HG02763 (cell line): ENCODE measurements around the gene OPALIN.

Source experiments
- ATAC-seq: cut with Tn5 transposase; IDR thresholded peaks from one replicate; pipeline ENCODE4 v1.9.1; 2021; ENCODE audit warnings: mild to moderate bottlenecking, moderate library complexity; ENCODE audit not compliant: unreplicated experiment

The OPALIN gene

DNA sequence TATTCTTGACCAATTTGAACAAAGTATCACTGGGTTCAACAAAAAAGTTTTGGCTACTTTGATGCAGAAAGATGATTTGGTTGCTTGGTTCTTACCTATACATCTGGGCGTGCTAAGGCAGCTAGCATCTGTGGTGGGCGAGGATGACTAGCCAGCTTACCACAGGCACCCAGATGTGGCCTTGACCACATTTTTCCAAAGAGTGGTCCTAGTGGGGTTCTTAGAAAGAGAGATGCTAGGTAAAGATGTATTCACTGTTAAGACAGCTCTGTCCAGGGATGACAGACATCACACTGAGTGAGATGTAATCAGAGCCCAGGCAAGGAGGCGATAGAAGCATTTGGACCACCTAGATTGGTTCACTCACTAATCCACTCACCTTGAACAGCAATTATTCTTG lies 53.8 kb downstream of the OPALIN start:
- ATAC-seq: no peak

DNA sequence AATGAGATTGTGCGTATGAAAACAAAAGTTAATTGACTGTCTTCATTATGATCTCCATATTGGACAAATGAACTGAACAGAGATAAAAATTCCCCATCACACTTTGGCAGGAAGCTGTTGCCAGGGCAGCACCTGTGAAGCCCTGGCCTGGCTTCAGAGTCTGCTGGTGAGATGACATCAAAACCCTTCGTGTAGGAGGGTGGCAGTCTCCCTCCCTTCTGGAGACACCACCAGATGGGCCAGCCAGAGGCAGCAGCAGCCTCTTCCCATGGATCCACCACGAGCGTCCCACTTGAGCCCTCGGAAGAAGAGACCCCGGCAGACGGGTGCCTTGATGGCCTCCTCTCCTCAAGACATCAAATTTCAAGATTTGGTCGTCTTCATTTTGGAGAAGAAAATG lies 54.6 kb downstream of the OPALIN start, which contains the start of gene DNTT:
TSS of gene DNTT (plus strand) at position 205 of the 400 bp plus-strand sequence. CDS start at position 269, 64 bp downstream.
- no peak for ATAC-seq

DNA sequence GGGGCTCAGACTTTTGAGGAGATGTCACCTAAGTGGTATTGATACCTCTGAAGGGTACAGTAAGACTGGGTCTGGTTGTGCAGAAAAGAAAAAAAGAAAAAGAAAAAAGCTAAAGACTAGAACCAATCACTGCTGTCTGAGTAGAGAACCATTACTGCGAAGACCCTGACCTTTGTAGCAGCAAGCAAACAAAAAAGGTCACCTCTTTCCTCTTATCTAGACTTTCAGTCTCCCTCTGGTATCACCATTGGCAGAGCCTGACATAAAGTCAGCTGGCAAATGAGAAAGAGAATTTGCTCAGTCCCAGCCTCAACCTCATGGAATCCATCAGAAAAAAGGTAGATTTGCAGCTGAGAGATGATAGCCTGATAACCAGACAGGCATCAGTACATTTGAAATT lies 57.2 kb downstream of the OPALIN start:
- ATAC-seq: no peak

DNA sequence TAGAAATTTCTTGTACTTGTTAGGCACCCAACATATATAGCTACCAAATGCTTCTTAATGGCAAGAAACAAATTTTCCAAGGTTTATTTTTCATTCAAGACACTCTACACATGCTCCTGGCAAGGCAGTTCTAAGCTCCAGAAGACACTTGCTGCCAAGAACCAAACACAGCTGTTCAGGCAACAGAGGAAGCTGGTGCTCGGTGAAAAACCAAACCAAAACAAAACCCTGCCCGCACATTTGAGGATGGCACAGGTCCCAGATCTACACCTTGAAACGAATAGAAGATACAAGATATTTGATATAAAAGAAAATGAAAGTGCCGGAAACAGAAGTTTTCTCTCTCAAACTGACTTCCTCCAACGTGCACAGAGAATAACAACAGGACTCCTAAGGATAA lies 59.4 kb downstream of the OPALIN start:
- ATAC-seq: no peak

DNA sequence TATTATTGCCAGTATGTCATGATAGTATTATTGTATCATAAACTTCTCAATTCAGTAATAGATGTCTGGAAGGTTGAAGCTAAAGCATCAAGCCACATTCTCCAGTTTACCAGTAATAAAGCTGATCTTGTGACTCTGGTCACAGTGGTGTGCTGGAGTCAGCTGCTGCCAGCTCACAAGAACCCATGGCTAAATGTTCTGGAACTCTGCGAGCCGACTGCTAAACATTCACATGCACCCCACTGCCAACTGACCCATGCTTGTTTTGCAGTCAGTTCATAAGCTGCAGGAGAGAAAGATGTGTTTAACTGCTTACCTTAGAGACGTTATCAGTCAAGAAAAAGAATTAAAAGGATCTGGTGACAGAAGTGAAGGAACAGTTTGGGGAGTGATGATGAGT lies 60.4 kb downstream of the OPALIN start:
- ATAC-seq: no peak

DNA sequence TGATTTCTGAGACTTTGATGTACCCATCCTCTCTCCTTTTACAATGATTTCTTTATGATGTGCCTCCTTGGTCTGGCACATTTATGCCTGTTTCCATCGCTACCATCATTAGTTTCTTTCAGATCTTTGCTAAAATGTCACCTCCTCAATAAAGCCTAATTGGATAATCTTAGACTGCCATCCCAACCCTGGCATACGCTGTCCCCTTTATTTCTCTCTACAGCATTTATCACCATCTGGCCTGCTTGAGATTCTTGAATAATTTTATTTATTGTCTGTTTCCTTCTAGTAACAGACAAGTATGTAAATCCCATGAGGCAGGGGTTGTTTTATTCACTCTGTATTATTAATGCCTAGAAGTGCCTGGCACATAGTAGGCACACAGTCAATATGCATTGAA lies 61.3 kb downstream of the OPALIN start:
- no peak for ATAC-seq

DNA sequence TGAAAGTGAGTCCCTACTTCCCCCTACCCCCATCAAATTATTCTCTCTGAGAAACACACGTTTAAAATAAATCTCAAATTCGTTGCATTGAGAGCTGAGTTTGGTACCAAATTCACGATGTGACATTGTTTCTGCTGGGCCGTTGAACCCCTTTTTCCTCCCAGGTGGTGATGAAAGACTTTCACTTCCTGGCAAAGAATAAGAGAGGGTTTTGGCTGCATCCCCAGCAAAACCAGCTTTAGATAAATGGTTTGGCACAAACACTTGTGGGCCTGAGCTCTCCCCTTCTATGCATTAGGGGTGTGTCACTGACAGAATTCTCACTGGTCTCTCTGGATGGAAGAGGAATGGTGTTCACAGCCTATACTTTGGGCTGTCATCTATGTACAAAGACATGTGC lies 63.3 kb downstream of the OPALIN start:
- ATAC-seq: no peak
